ENCODE measurements around the gene IL11. TPM values are rescaled to one million over a fixed set of nuclear protein-coding genes. Genes with fewer than 3 reads are reported as not detected.

IL11 gene
- total RNA-seq, 1 donor from 2014 or later, result 0.45 TPM

Other genes with a start within 250 kb of the IL11 start
- gene TNNT1, start 221.3 kb downstream of the IL11 start, total RNA-seq, result 1.4 TPM
- gene TNNI3, start 212.7 kb downstream of the IL11 start, total RNA-seq, result not detected
- gene DNAAF3, start 203.8 kb downstream of the IL11 start, total RNA-seq, result 0.62 TPM
- not detected for gene SYT5, start 190.2 kb downstream of the IL11 start, total RNA-seq
- 1.5 TPM for gene PTPRH, start 161.0 kb downstream of the IL11 start, total RNA-seq
- gene TMEM86B, start 141.7 kb downstream of the IL11 start, total RNA-seq, result 6.0 TPM
- gene PPP6R1, start 111.4 kb downstream of the IL11 start, total RNA-seq, result 40.4 TPM
- gene HSPBP1, start 90.4 kb downstream of the IL11 start, total RNA-seq, result 16.1 TPM
- gene BRSK1, start 86.5 kb downstream of the IL11 start, total RNA-seq, result 6.5 TPM
- 5.1 TPM for gene TMEM150B, start 45.1 kb downstream of the IL11 start, total RNA-seq
- gene KMT5C, start 30.6 kb downstream of the IL11 start, total RNA-seq, result 18.1 TPM
- gene COX6B2, start 15.7 kb downstream of the IL11 start, total RNA-seq, result 0.31 TPM
- not detected for gene GARIN5B, start 7.2 kb downstream of the IL11 start, total RNA-seq
- gene TMEM190, start 6.4 kb upstream of the IL11 start, total RNA-seq, result not detected
- gene TMEM238, start 13.8 kb upstream of the IL11 start, total RNA-seq, result 2.9 TPM
- 902 TPM for gene RPL28, start 15.5 kb upstream of the IL11 start, total RNA-seq
- gene UBE2S, start 37.3 kb upstream of the IL11 start, total RNA-seq, result 17.1 TPM
- 9.0 TPM for gene SHISA7, start 72.8 kb upstream of the IL11 start, total RNA-seq
- 35.7 TPM for gene ISOC2, start 91.2 kb upstream of the IL11 start, total RNA-seq
- not detected for gene C19orf85, start 94.3 kb upstream of the IL11 start, total RNA-seq
- gene ZNF628, start 106.2 kb upstream of the IL11 start, total RNA-seq, result 9.0 TPM
- 11.5 TPM for gene NAT14, start 114.7 kb upstream of the IL11 start, total RNA-seq
- gene SSC5D, start 118.0 kb upstream of the IL11 start, total RNA-seq, result 13.5 TPM
- not detected for gene SBK2, start 166.7 kb upstream of the IL11 start, total RNA-seq
- gene SBK3, start 175.1 kb upstream of the IL11 start, total RNA-seq, result 0.53 TPM
- gene ZNF579, start 210.4 kb upstream of the IL11 start, total RNA-seq, result 14.3 TPM
- gene FIZ1, start 229.1 kb upstream of the IL11 start, total RNA-seq, result 11.7 TPM
- 18.9 TPM for gene ZNF524, start 229.8 kb upstream of the IL11 start, total RNA-seq
- 15.9 TPM for gene ZNF865, start 235.2 kb upstream of the IL11 start, total RNA-seq